Stimulated activated CD4-positive, alpha-beta T cell treated with anti-CD3 and anti-CD28 coated beads, Interleukin-2, amount 100 ng/mL, for 48 hours (primary cell): ENCODE data around the gene SLC22A23.
"Not testable (repeated sequence)": the region's sequence is repeated elsewhere in the genome, so short reads cannot be mapped to it uniquely, and the experiment has no call there.

ENCODE experiments used
- DNase-seq, 2 donors: peaks; one replicate each; pipeline ENCODE4 v3.0.0-alpha.2; 2020

Gene SLC22A23

DNA sequence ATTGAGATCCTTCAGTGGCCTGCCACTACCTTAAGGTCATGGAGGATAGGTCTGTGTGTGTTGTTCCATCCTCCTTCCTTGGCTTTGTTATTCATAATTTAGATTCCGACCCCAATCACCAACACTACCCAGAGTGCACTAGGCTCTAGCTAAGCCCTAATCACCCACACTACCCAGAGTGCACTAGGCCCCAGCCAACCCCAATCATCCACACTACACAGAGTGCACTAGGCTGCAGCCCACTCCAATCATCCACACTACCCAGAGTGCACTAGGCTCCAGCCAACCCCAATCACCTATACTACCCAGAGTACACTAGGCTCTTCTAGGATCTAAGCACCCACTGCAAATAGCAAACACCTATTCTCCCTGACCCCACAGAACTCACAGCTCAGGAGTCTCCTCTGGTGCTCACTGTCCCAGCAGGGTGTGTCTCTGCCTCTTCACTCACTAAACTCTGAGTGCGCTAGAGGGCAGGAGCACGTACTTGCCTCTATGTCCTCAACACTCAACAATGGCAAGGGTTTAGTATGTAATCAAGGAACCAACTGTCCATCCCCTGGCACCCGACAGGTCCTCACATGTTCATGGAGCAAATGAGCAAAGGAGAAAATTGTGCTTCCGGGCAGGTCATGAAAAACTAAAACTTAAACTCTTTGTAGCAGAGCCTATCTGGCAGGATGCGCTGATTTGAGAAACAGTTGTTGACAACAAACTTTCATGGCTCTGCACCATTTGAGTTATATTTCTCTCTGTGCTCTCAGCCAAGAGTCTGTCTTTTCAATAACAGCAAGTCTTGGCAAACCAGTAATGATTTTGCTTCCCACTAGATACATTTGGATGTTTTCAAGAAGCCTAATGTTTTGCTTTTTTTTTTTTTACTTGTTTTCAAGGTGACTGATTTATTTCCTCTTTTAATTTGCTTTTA is 54.3 kb downstream of the SLC22A23 start:
- DNase-seq = no peak

GRCh38 chr6:3400162-3400561 is 56.7 kb downstream of the SLC22A23 start:
- DNase-seq = no peak

GRCh38 chr6:3398755-3399696 is 57.8 kb downstream of the SLC22A23 start:
- DNase-seq = no peak

DNA sequence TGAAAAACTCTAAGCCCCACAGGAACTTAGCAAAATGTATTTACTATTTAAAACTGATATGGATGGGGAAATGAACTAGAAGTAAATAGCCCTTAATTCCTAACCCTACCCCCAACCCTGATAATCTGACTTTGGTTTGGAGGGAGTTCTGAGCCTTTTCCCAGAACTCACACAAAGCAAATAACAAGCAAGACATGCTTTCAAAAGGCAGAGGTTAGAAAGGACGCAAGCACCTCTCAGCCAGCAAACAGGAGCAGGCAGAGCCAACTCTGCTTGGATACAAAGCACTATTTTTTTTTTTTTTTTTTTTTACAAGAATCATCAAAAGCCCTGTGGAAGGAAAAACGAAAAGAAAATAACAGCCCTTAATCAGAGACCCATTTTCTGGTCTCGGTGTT is 58.7 kb downstream of the SLC22A23 start:
- no peak for DNase-seq

DNA sequence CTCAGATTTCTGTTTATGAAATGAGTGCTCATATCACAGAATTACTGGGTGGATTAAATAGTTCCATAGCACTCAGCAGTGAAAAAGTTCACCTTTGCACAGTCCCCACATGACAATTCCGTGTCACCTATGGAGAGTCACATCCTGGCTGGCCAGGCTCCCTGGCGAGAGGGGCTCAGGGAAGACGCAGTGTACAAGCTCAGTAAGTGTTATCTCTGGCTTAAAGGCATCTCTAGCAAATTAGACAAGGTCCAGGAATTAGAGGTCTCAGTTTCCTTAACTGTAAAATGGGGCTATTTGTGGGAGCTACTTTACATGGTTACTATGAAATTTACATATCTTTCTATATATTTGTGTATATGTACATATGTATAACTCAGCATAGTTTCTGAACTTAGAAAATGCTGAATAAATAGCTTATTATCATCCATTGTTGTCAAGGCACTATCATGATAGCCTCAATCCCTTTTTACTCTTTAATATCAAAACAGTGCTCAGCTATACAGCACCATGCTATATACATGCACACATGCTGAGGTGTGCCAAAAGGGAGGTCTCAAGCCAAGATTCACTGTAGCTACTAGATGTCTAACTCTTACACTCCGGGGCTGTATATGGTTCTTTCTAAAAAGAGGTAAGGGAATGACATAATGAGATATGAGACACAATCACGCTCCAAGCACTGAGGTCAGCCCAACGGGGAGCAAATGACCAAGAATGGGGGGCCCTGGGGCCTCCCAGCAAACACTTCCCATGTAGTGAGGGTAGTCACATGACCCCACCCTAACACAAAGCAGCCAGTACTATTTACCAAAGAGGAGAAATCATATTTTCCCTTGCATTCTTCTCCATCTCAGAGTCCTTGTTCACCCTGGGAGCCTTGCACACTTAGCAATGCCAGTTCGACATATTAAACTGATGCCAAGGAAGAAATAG is 59.4 kb downstream of the SLC22A23 start:
- no peak for DNase-seq

DNA sequence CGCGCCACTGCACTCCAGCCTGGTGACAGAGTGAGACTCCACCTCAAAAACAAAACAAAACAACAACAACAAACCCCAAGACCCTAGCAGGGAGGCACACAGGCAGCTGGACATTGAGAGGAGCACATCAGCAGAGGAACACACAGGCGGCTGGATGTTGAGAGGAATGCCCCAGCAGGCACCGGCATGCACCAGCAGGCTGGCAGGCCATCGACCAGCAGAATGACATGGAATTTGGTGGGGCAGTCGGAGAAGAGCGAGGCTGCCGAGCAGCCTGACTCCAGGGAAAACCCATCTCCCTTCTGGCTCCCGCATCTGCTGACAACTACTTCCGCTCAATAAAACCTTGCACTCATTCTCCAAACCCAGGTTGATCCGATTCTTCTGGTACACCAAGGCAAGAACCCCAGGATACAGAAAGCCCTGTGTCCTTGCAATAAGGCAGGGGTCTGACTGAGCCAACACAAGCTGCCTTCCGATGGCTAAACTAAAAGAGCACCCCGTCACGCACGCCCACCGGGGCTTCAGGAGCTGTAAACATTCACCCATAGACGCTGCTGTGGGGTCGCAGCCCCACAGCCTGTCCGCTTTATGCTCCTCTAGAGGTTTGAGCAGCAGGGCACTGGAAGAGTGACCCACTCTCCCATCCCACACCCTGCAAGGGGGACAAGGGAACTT is 60.2 kb downstream of the SLC22A23 start:
- no peak for DNase-seq

GRCh38 chr6:3394671-3395070 is 62.2 kb downstream of the SLC22A23 start:
- DNase-seq = no peak

- no peak for DNase-seq
These were observed 63.0 kb downstream of the SLC22A23 start for GRCh38 chr6:3393836-3394202.

GRCh38 chr6:3392930-3393835 is 63.7 kb downstream of the SLC22A23 start:
- DNase-seq = no peak

DNA sequence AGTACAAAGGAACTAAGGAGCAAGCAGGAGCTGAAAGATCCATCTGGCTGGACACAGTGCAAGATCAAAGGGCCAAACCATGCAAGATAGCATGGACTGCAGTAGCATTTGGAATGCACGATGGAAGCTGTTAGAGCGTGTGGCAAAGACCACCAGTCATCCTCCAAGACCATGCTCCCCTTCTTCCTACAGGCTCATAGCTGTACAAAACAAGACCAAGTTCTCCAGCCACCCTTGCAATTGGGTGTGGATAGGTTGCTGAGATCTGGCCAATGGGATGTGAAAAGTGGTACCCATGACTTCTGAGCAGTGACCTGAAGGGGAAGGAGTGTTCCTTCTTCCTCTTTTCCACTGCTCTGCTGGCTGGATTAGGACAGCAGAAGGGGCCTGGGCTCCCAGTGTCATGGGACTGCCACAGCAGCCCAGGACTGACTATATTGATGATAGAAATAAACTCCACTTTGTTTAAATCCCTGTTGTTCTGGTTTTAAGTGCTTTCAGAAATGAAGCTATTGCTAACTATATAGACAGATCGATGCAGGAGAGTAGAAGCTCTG is 64.9 kb downstream of the SLC22A23 start:
- no peak for DNase-seq

DNA sequence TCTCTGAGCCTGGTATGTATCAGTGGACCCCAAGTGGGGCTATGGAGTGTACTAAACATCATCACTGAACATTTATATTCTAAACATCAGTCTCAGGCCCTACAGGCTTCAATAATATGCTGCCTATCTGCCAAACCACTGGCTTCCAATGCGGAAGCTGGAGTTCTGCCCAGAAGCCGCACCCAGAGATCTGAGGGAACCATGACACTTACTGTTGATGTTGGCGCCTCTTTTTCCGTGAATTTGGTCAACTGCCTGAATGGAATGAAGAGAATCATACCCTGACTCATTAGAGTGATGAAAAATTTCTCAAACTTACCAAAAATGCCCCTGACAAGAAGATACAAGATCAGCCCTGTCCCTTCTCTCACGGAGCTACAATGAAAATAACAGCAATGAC is 66.2 kb downstream of the SLC22A23 start:
- DNase-seq = no peak

- DNase-seq = no peak
These were observed 67.3 kb downstream of the SLC22A23 start for GRCh38 chr6:3389390-3390167.

GRCh38 chr6:3388786-3389185 is 68.1 kb downstream of the SLC22A23 start:
- no peak for DNase-seq

- DNase-seq = no peak
These were observed 70.4 kb downstream of the SLC22A23 start for GRCh38 chr6:3386374-3386857.

DNA sequence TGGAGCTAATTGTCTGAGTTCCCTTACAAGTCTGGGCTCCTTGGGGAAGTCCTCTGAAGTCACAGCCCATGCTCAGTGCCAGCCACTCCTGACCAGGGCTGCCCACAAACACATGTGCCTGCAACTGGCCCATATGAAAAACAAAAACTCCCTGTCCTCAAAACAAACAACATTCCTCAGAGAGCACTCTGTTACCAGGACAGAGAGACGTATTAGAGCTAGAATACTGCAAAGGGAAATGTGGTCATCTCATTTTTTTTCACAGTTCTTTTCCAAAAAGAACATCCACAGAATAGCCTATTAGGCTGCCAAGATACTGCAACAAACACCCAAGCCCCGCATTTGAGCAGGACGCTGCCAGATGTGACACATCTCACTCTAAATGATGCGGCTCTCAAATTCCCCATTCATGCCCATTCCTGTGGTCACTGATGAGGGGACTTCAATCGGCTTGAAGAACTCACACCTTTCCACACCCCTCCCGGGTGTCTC is 71.1 kb downstream of the SLC22A23 start:
- no peak for DNase-seq

- DNase-seq = not testable (repeated sequence)
These were observed 71.7 kb downstream of the SLC22A23 start for GRCh38 chr6:3385181-3385580.

DNA sequence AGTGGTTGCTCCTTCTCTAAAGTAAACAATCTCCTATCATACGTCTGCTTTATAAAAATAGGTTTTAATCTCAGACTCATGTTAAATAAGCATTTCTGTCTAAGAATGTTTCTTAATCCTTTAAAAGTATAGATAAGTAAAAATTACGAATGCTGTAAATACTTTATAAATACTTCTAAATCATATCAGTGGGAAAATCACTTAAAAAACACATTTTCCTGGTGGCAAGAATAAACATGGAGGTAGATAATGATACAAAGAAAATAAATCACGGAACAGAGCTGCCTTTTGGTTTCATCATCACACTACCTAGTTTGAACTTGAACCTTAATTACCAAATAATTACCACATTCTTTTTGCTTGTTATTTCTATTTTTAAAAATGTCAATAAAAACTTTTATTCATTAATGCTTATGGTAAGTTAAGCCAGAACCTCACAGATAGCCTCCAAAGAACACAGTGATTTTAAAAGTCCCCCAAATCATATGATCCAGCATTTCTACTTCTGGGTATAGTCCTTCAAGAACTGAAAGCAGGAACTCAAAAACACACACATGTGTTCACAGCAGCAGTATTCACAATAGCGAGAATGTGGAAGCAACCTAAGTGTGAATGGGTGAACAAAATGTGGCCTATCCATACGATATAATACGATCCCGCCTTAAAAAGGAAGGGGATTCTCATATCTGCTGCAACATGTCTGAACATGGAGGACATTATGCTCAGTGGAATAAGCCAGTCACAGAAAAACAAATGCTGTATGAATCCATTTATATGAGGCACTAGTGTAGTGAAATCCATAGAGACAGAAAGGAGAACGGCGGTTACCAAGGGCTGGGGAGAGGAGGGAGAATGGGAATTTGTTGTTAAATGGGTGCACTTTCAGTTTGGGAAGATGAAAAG is 72.4 kb downstream of the SLC22A23 start:
- no peak for DNase-seq

DNA sequence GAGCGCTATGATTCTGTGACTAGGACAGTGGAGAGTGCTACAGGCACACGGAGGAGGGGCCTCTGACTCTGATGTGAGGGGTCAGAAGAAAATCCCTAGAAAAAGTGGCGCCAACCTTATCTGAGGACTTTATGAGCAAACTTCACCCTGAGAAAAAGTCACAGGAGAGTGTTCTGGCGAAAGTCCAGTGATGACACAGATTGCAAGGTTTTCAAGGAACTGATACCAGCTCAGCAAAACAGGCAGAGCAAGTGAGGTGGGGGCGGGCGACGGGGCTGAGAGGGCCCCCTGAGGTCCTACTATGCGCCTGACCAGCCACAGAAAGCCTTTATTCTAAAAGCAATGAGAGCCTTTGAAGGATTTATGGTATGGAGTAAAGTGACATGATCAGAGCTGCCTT is 73.3 kb downstream of the SLC22A23 start:
- DNase-seq = no peak
